ENCODE measurements around the gene CD244.

The CD244 gene

GRCh38 chr1:160780398-160780755 is 82.3 kb downstream of the CD244 start:
- Histone ChIP-seq H3K27me3 (ENCODE audit: insufficient read depth, poor library complexity, severe bottlenecking) (no peaks in the 10 kb centered on the region), H3K27ac (replicated peaks) (no peak overlapping the region), H3K4me3 (replicated peaks; ENCODE audit: insufficient read depth, low read length) (no peak overlapping the region)
- DNase-seq (ENCODE audit: low read depth in 1 of 2, low spot score in 1 of 2): no peak
- TF ChIP-seq REST (IDR thresholded peaks at IDR 0.05; ENCODE audit: insufficient replicate concordance, low read depth) (no peak), GABPA (IDR thresholded peaks at IDR 0.05; ENCODE audit: low read depth) (no peak)
